ENCODE data around the gene PTPN6.

PTPN6 gene

DNA sequence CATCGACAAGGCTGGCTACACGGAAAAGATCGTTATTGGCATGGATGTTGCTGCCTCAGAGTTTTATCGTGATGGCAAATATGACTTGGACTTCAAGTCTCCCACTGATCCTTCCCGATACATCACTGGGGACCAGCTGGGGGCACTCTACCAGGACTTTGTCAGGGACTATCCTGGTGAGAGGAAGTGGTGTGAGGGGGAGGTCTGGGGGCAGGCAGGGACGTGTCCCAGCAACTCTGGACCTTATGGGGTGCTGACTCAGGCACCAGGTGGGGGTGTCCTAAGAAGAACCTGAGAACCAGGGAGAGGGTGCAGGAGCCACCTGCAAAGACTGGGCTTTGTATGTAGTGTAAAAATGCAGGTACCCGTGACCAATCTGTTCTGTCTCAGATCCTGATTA, 31.6 kb upstream of the PTPN6 start:
- Histone ChIP-seq H3K9me2 (replicated peaks; ENCODE audit: insufficient read depth, low read length) (no peaks in the 10 kb centered on the region), H3F3A (ENCODE audit: insufficient read depth, low read length) (peaks cover 66% of the 10 kb centered on the region), H3K4me2 (ENCODE audit: low read depth, low read length) (peak overlapping the region; percentile 9; the same call in 1 of the 2 replicates), H4K20me1 (ENCODE audit: insufficient read depth, low read length) (no peaks in the 10 kb centered on the region), H3K79me2 (ENCODE audit: low read length) (peaks cover 58% of the 10 kb centered on the region), H3K4me3 (ENCODE audit: low read length) (no peak overlapping the region), H3K36me3 (replicated peaks; ENCODE audit: insufficient read depth, low read length) (peaks cover 10% of the 10 kb centered on the region; the same call in 1 of the 2 replicates), H3K4me1 (ENCODE audit: low read length) (peaks cover 75% of the 10 kb centered on the region), H2AFZ (ENCODE audit: low read length) (no peak overlapping the region), H3K9ac (ENCODE audit: low read length) (peak overlapping the region; percentile 10; the same call in 1 of the 2 replicates), H3K27me3 (replicated peaks; ENCODE audit: insufficient read depth, low read length) (no peaks in the 10 kb centered on the region), H3K9me3 (replicated peaks; ENCODE audit: insufficient read depth, low read length) (no peaks in the 10 kb centered on the region), H3K27ac (ENCODE audit: low read length) (peak overlapping the region; percentile 92)
- peak; percentile 55 for DNase-seq
- TF ChIP-seq, protein P1, sequence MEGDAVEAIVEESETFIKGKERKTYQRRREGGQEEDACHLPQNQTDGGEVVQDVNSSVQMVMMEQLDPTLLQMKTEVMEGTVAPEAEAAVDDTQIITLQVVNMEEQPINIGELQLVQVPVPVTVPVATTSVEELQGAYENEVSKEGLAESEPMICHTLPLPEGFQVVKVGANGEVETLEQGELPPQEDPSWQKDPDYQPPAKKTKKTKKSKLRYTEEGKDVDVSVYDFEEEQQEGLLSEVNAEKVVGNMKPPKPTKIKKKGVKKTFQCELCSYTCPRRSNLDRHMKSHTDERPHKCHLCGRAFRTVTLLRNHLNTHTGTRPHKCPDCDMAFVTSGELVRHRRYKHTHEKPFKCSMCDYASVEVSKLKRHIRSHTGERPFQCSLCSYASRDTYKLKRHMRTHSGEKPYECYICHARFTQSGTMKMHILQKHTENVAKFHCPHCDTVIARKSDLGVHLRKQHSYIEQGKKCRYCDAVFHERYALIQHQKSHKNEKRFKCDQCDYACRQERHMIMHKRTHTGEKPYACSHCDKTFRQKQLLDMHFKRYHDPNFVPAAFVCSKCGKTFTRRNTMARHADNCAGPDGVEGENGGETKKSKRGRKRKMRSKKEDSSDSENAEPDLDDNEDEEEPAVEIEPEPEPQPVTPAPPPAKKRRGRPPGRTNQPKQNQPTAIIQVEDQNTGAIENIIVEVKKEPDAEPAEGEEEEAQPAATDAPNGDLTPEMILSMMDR (IDR thresholded peaks at IDR 0.05; ENCODE audit: low read length): peak; percentile 37
- TF ChIP-seq EZH2phosphoT487 (IDR thresholded peaks at IDR 0.05; ENCODE audit: low read length): no peak
- no peak for TF ChIP-seq EZH2 (optimal IDR thresholded peaks at IDR 0.05; ENCODE audit: low read depth, low read length)

DNA sequence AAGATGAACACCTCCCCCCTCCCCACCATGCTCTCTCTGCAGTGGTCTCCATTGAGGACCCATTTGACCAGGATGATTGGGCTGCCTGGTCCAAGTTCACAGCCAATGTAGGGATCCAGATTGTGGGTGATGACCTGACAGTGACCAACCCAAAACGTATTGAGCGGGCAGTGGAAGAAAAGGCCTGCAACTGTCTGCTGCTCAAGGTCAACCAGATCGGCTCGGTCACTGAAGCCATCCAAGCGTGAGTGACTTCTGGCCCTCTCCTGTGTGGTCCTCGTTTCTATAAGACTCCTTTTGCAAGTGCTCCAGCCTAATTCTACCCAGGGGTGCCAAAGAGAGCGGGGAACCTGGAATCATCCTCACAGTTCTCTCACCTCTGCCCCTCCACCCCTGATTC, 29.6 kb upstream of the PTPN6 start:
- peaks cover 6% of the 10 kb centered on the region; the same call in 1 of the 2 replicates for H3K36me3 ChIP-seq (replicated peaks; ENCODE audit: insufficient read depth, low read length)
- peaks cover 80% of the 10 kb centered on the region for H3K4me1 ChIP-seq (ENCODE audit: low read length)

DNA sequence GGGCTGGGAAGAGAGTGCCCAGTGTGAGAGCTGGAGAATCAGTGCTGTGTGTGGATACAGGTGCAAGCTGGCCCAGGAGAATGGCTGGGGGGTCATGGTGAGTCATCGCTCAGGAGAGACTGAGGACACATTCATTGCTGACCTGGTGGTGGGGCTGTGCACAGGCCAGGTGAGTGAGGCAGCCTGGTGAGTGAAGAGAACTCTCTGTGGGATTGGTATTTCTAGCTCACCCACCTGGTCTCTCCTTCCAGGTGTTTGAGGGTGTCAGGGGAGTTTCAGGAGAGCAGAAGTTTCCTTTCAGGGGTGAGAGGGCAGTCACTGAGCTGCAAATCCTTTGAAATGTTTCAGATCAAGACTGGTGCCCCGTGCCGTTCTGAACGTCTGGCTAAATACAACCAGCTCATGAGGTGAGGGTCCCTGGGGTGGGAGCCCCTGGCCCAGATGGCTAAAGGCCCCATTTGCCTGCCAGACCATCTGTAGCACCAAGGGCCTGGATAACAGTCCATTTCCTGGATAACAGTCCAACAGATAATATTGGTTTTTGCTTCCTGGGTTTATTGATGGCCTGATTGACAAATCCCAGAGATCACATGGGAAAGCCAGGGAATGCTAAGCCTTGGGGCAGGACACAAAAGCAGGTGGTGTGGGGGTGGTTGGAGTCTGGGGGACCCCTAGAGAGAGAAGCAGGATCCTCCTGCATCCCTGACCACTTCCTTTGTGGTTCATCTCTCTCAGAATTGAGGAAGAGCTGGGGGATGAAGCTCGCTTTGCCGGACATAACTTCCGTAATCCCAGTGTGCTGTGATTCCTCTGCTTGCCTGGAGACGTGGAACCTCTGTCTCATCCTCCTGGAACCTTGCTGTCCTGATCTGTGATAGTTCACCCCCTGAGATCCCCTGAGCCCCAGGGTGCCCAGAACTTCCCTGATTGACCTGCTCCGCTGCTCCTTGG, 28.9 kb upstream of the PTPN6 start:
- H3K27me3 ChIP-seq (replicated peaks; ENCODE audit: insufficient read depth, low read length): no peaks in the 10 kb centered on the region
- no peaks in the 10 kb centered on the region; the same call in 1 of the 2 replicates for H3K36me3 ChIP-seq (replicated peaks; ENCODE audit: insufficient read depth, low read length)
- peak overlapping the region; percentile 92 for H3K27ac ChIP-seq (ENCODE audit: low read length)
- peak; percentile 92 for DNase-seq
- no peaks in the 10 kb centered on the region for H3K9me2 ChIP-seq (replicated peaks; ENCODE audit: insufficient read depth, low read length)
- TF ChIP-seq EZH2phosphoT487 (IDR thresholded peaks at IDR 0.05; ENCODE audit: low read length) (no peak), EZH2 (optimal IDR thresholded peaks at IDR 0.05; ENCODE audit: low read depth, low read length) (no peak)
- TF ChIP-seq, protein P1 (IDR thresholded peaks at IDR 0.05; ENCODE audit: low read length): peak; percentile 50
- H2AFZ ChIP-seq (ENCODE audit: low read length): no peak overlapping the region
- peak overlapping the region; percentile 76 for H3K4me2 ChIP-seq (ENCODE audit: low read depth, low read length)
- no peaks in the 10 kb centered on the region for H4K20me1 ChIP-seq (ENCODE audit: insufficient read depth, low read length)
- H3F3A ChIP-seq (ENCODE audit: insufficient read depth, low read length): peaks cover 62% of the 10 kb centered on the region
- peak overlapping the region; percentile 74 for H3K9ac ChIP-seq (ENCODE audit: low read length)
- peak overlapping the region; percentile 45 for H3K4me3 ChIP-seq (ENCODE audit: low read length)
- peaks cover 41% of the 10 kb centered on the region for H3K79me2 ChIP-seq (ENCODE audit: low read length)
- H3K4me1 ChIP-seq (ENCODE audit: low read length): peaks cover 73% of the 10 kb centered on the region
- no peaks in the 10 kb centered on the region for H3K9me3 ChIP-seq (replicated peaks; ENCODE audit: insufficient read depth, low read length)

More for the DNA sequence above, 29.6 kb upstream of the PTPN6 start:
- no peak for DNase-seq
- Histone ChIP-seq H3K4me2 (ENCODE audit: low read depth, low read length) (peak overlapping the region; percentile 76; the same call in 1 of the 2 replicates), H3F3A (ENCODE audit: insufficient read depth, low read length) (peaks cover 64% of the 10 kb centered on the region), H2AFZ (ENCODE audit: low read length) (no peak overlapping the region), H3K27ac (ENCODE audit: low read length) (peak overlapping the region; percentile 92), H3K9ac (ENCODE audit: low read length) (peak overlapping the region; percentile 23; the same call in 1 of the 2 replicates), H3K79me2 (ENCODE audit: low read length) (peaks cover 41% of the 10 kb centered on the region), H3K27me3 (replicated peaks; ENCODE audit: insufficient read depth, low read length) (no peaks in the 10 kb centered on the region), H3K9me3 (replicated peaks; ENCODE audit: insufficient read depth, low read length) (no peaks in the 10 kb centered on the region), H4K20me1 (ENCODE audit: insufficient read depth, low read length) (no peaks in the 10 kb centered on the region), H3K4me3 (ENCODE audit: low read length) (no peak overlapping the region), H3K9me2 (replicated peaks; ENCODE audit: insufficient read depth, low read length) (no peaks in the 10 kb centered on the region)
- TF ChIP-seq EZH2 (optimal IDR thresholded peaks at IDR 0.05; ENCODE audit: low read depth, low read length) (no peak), EZH2phosphoT487 (IDR thresholded peaks at IDR 0.05; ENCODE audit: low read length) (no peak)
- TF ChIP-seq, protein P1 (IDR thresholded peaks at IDR 0.05; ENCODE audit: low read length): no peak
